Stimulated activated CD4-positive, alpha-beta T cell treated with anti-CD3 and anti-CD28 coated beads, Interleukin-12 subunit alpha, Interleukin-12 subunit beta, amount 100 ng/mL, for 24 hours (primary cell): Measurements from ENCODE around the gene MMP26.
"Not testable (repeated sequence)": the region's sequence is repeated elsewhere in the genome, so short reads cannot be mapped to it uniquely, and the experiment has no call there.

Experiments used
- DNase-seq, 2 experiments: peaks; one replicate each; pipeline ENCODE4 v3.0.0-alpha.2; 2020; ENCODE audit warnings: low read depth in 2 of 2

The MMP26 gene

DNA sequence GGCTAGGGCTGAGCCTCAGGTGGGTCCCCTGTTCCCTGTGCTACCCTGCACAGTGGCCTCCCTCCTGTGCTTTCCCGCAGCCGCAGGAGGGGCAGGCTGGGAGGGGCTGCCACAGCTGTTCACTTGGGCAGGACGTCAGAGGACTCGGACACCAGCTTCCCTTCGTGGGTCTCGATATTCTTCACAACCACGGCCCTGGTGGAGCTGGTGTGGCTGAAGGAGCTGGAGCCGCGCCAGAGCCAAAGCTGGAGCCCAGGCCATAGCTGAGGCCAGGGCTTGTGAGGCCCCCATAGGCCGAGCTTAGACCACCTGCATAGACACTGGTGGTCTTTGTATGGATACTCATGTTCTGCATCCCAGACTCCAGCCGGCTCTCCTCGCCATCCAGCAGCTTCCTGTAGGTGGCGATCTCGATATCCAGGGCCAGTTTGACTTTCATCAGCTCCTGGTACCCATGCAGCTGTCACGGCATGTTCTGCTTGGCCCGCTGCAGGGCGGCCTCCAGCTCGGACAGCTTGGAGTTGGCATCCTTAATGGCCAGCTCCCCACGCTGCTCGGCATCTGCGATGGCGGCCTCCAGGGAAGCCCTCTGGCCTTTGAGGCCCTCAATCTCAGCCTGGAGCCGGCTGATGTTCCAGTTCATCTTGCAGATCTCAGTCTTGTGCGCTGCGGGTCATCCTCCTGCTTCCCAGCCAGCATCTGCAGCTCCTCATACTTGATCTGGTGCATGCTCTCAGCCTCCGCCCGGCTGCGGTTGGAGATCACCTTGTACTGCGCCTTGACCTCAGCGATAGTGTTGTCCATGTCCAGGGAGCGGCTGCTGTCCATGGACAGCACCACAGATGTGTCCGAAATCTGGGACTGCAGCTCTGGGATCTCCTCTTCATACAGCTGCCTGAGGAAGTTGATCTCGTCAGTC lies 18.3 kb downstream of the MMP26 start:
- not testable (repeated sequence) for DNase-seq

DNA sequence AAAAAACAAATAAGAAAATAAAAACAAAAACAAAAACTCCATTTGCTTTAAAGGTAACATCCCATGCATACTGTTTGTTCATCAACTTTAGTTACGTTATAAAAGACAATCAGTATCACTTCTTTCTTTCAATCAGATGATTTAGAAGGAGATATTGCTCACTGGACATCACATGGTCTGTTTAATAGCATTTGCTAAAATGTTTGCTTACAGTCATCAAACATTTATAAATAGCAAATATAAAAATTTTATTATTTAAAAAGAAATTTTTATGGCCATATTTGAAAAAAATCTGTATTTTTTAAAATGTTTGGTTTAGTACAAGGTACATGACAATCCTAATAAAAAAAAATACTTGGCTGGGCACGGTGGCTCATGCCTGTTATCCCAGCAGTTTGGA lies 22.6 kb downstream of the MMP26 start:
- no peak for DNase-seq

GRCh38 chr11:4740735-4741134 lies 36.2 kb downstream of the MMP26 start:
- DNase-seq: no peak

- no peak for DNase-seq
Measured at GRCh38 chr11:4748438-4748837, 43.9 kb downstream of the MMP26 start.

- no peak for DNase-seq
Measured at GRCh38 chr11:4751201-4751600, 46.6 kb downstream of the MMP26 start.
